GM23248 (cell line): ENCODE data around the gene CPEB1. TPM values are rescaled to one million over a fixed set of nuclear protein-coding genes. Genes with fewer than 3 reads are reported as not detected.

Experiments
- DNase-seq: peaks from one replicate; pipeline ENCODE4 v3.0.0-alpha.2; 2015
- H2AFZ ChIP-seq: fragments of 200-600 bp; sonication (generic); 2 replicates; pipeline ENCODE4 v1.6.1; 2016; ENCODE audit warnings: antibody characterized with exemption
- H3F3A ChIP-seq: fragments of 200-600 bp; sonication (generic); 2 replicates; pipeline ENCODE4 v1.6.1; 2016; ENCODE audit warnings: mild to moderate bottlenecking, antibody characterized with exemption, mixed run types; ENCODE audit not compliant: insufficient read depth
- H3K27ac ChIP-seq: fragments of 200-600 bp; sonication (generic); 2 replicates; pipeline ENCODE4 v1.5.1; 2016; ENCODE audit warnings: mild to moderate bottlenecking
- H3K27me3 ChIP-seq: fragments of 200-600 bp; sonication (generic); replicated peaks from 2 replicates; pipeline ENCODE4 v1.6.1; 2016; ENCODE audit warnings: mild to moderate bottlenecking; ENCODE audit not compliant: insufficient read depth
- H3K36me3 ChIP-seq: fragments of 200-600 bp; sonication (generic); 2 replicates; pipeline ENCODE4 v1.6.1; 2016; ENCODE audit warnings: low read depth, mild to moderate bottlenecking
- H3K4me1 ChIP-seq: fragments of 200-600 bp; sonication (generic); 2 replicates; pipeline ENCODE4 v1.6.1; 2016; ENCODE audit warnings: mild to moderate bottlenecking; ENCODE audit not compliant: insufficient read depth
- H3K4me2 ChIP-seq: fragments of 200-600 bp; sonication (generic); one replicate; pipeline ENCODE4 v1.6.1; 2016; ENCODE audit warnings: mild to moderate bottlenecking; ENCODE audit not compliant: unreplicated experiment
- H3K4me3 ChIP-seq: fragments of 200-600 bp; sonication (generic); 2 replicates; pipeline ENCODE4 v1.5.1; 2016; ENCODE audit warnings: mild to moderate bottlenecking
- H3K79me2 ChIP-seq: fragments of 200-600 bp; sonication (generic); 2 replicates; pipeline ENCODE4 v1.6.1; 2016; ENCODE audit warnings: mild to moderate bottlenecking; ENCODE audit not compliant: insufficient read depth
- H3K9ac ChIP-seq: fragments of 200-600 bp; sonication (generic); 2 replicates; pipeline ENCODE4 v1.6.1; 2016; ENCODE audit warnings: mild to moderate bottlenecking
- H3K9me2 ChIP-seq: fragments of 200-600 bp; sonication (generic); 2 replicates; pipeline ENCODE4 v1.6.1; 2016; ENCODE audit warnings: mixed run types, mild to moderate bottlenecking, moderate library complexity; ENCODE audit not compliant: insufficient read depth
- H3K9me3 ChIP-seq: fragments of 200-600 bp; sonication (generic); one replicate; pipeline ENCODE4 v1.6.1; 2017; ENCODE audit warnings: low read depth
- H4K20me1 ChIP-seq: fragments of 200-600 bp; sonication (generic); 2 replicates; pipeline ENCODE4 v1.6.0; 2016; ENCODE audit not compliant: insufficient read depth
- EZH2 ChIP-seq: fragments of 200-600 bp; sonication (generic); IDR thresholded peaks from 2 replicates; pipeline ENCODE4 v1.6.1; 2018; ENCODE audit warnings: antibody characterized with exemption, mild to moderate bottlenecking; ENCODE audit not compliant: insufficient read depth, poor library complexity, severe bottlenecking
- EZH2phosphoT487 ChIP-seq: fragments of 200-600 bp; sonication (generic); IDR thresholded peaks from 2 replicates; pipeline ENCODE4 v1.6.1; 2018; ENCODE audit warnings: antibody characterized with exemption, moderate library complexity, mild to moderate bottlenecking, low read depth; ENCODE audit not compliant: insufficient read depth
- WGBS, 2 experiments: methylation state at CpG; one replicate each; pipeline ENCODE4 v1.1.6; 2015 to 2017; ENCODE audit warnings: low lambda C conversion rate in 2 of 2, low coverage in 1 of 2; ENCODE audit errors: missing lambda C conversion rate in 2 of 2; 5-methylcytosine and 5-hydroxymethylcytosine counted together
- in situ Hi-C: fragments of 300-500 bp; cut with MboI; formaldehyde crosslinking; loops from 2 replicates; pipeline ENCODE4 v1.15.0; 2020
- polyA plus RNA-seq: library from polyadenylated mRNA; unstranded; fragments of >200 nt; fragmentation: Nextera tagmentation; extraction: Ambion mirVana; gene quantifications from 2 replicates; pipeline ENCODE4 v1.2.1, GENCODE V29; 2016
- total RNA-seq: library from RNA; depleted of rRNA; stranded (reverse); fragments of >200 nt; shearing (Covaris generic); gene quantifications from 2 replicates; pipeline ENCODE4 v1.2.3, GENCODE V29; 2014

The CPEB1 gene
- total and polyA plus RNA-seq, 2 experiments from 2014 or later, result 5.6 to 8.6 TPM

GRCh38 chr15:82567661-82568060, 79.5 kb downstream of the CPEB1 start:
- no peak for DNase-seq
- in situ Hi-C loops, result no loop called here

GRCh38 chr15:82566690-82567089, 80.5 kb downstream of the CPEB1 start:
- Histone ChIP-seq H3K79me2 (no peaks in the 10 kb centered on the region), H3K36me3 (no peaks in the 10 kb centered on the region), H3K4me3 (no peak overlapping the region), H3K27me3 (no peaks in the 10 kb centered on the region), H4K20me1 (no peaks in the 10 kb centered on the region), H3F3A (peaks cover 10% of the 10 kb centered on the region), H3K4me2 (no peak overlapping the region), H3K4me1 (peaks cover 26% of the 10 kb centered on the region), H3K9me3 (no peaks in the 10 kb centered on the region), H2AFZ (no peak overlapping the region), H3K9ac (no peak overlapping the region; the same call in 1 of the 2 replicates), H3K9me2 (no peaks in the 10 kb centered on the region), H3K27ac (peak overlapping the region; percentile 54)
- peak; percentile 54 for DNase-seq
- TF ChIP-seq EZH2phosphoT487 (no peak), EZH2 (no peak)
- 58 to 81% methylated on average over 1 of the region's 1 CpG for WGBS, 2 experiments
- in situ Hi-C loops, result no loop called here

More at GRCh38 chr15:82567661-82568060, 79.5 kb downstream of the CPEB1 start:
- no peak overlapping the region for H2AFZ ChIP-seq
- H3K4me2 ChIP-seq, result no peak overlapping the region
- TF ChIP-seq EZH2phosphoT487 (no peak), EZH2 (no peak)
- peaks cover 26% of the 10 kb centered on the region for H3K4me1 ChIP-seq
- no peaks in the 10 kb centered on the region for H3K79me2 ChIP-seq
- H3K9ac ChIP-seq, result no peak overlapping the region
- peaks cover 10% of the 10 kb centered on the region for H3F3A ChIP-seq
- H3K9me2 ChIP-seq, result no peaks in the 10 kb centered on the region
- no peaks in the 10 kb centered on the region for H3K9me3 ChIP-seq
- 93 to 100% methylated on average over 2 of the region's 2 CpGs for WGBS, 2 experiments
- H4K20me1 ChIP-seq, result no peaks in the 10 kb centered on the region
- no peaks in the 10 kb centered on the region for H3K36me3 ChIP-seq
- H3K27me3 ChIP-seq, result no peaks in the 10 kb centered on the region
- no peak overlapping the region for H3K27ac ChIP-seq
- H3K4me3 ChIP-seq, result no peak overlapping the region

- Histone ChIP-seq H3K9me2 (no peaks in the 10 kb centered on the region), H3K4me1 (peaks cover 19% of the 10 kb centered on the region), H2AFZ (no peak overlapping the region), H3F3A (peaks cover 19% of the 10 kb centered on the region), H3K9ac (no peak overlapping the region), H3K27ac (no peak overlapping the region), H3K79me2 (no peaks in the 10 kb centered on the region), H3K27me3 (no peaks in the 10 kb centered on the region), H3K4me3 (no peak overlapping the region), H3K9me3 (no peaks in the 10 kb centered on the region), H3K36me3 (no peaks in the 10 kb centered on the region), H4K20me1 (no peaks in the 10 kb centered on the region), H3K4me2 (no peak overlapping the region)
- in situ Hi-C loops, result no loop called here
- DNase-seq, result no peak
- TF ChIP-seq EZH2 (no peak), EZH2phosphoT487 (no peak)
- WGBS, 2 experiments, result 7 to 13% methylated on average over 1 of the region's 1 CpG
Measured at GRCh38 chr15:82558502-82558901, 88.7 kb downstream of the CPEB1 start.

DNA sequence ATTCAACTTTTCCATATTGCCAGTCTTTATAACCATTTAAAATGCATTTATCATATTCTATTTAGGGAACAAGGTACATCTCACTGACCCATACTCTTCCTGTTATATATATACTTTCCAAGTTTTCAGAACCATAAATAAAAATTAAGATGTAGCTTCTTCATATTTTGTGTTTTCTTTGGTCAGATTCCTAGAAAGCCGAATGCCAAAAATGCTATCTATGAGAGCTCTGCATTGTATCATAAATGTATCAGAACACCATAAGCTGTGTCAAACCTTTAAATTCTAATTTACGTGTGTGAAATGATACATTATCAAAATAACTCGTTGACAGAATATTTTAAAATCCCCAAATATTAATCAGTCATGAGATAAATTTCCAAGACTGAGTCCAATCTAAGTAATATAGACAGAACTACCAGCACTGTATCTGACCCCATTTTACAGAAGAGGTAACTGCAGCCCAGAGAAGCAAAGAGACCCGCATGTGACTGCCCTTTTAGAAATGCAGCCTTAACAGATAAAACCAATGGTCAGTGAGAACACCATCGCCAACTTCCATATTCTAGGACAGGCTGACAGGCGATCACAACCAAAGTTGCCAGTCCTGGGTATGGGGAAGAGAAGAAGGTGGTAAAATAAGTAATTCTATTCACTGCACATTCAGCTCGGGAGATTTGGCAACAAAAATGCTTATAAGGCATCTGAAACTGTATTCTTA, 90.7 kb downstream of the CPEB1 start:
- WGBS, 2 experiments, result 90 to 95% methylated on average over 7 of the region's 7 CpGs

More for the DNA sequence above, 90.7 kb downstream of the CPEB1 start:
- no peaks in the 10 kb centered on the region for H3K9me3 ChIP-seq
- H3K9me2 ChIP-seq, result no peaks in the 10 kb centered on the region
- peaks cover 22% of the 10 kb centered on the region for H3F3A ChIP-seq
- H3K9ac ChIP-seq, result no peak overlapping the region
- no peak for TF ChIP-seq EZH2
- no peak for TF ChIP-seq EZH2phosphoT487
- no peak overlapping the region for H3K4me3 ChIP-seq
- H3K79me2 ChIP-seq, result no peaks in the 10 kb centered on the region
- H2AFZ ChIP-seq, result no peak overlapping the region
- no peaks in the 10 kb centered on the region for H3K27me3 ChIP-seq
- H3K4me2 ChIP-seq, result no peak overlapping the region
- H3K4me1 ChIP-seq, result peaks cover 23% of the 10 kb centered on the region
- H3K36me3 ChIP-seq, result no peaks in the 10 kb centered on the region
- H4K20me1 ChIP-seq, result no peaks in the 10 kb centered on the region
- DNase-seq, result no peak
- in situ Hi-C loops, result no loop called here
- H3K27ac ChIP-seq, result no peak overlapping the region
